HUES48 (cell line): ENCODE data around the gene THOC2.
A peak's percentile ranks its signal among the peaks of the same experiment; 100 is the strongest.
"Not testable (repeated sequence)": the region's sequence is repeated elsewhere in the genome, so short reads cannot be mapped to it uniquely, and the experiment has no call there.

ENCODE experiments used
- H3K27ac ChIP-seq: one replicate; pipeline ENCODE4 v1.7.0; 2013; ENCODE audit warnings: low read depth, low read length, inconsistent platforms
- H3K27me3 ChIP-seq: 2 replicates; pipeline ENCODE4 v1.6.1; 2013; ENCODE audit warnings: mild to moderate bottlenecking, low read length; ENCODE audit not compliant: control insufficient read depth, insufficient read depth
- H3K36me3 ChIP-seq: 2 replicates; pipeline ENCODE4 v1.6.1; 2013; ENCODE audit warnings: low read length; ENCODE audit not compliant: control insufficient read depth, insufficient read depth
- H3K4me1 ChIP-seq: 2 replicates; pipeline ENCODE4 v1.6.1; 2013; ENCODE audit warnings: mild to moderate bottlenecking, low read length; ENCODE audit not compliant: control insufficient read depth, insufficient read depth
- H3K4me3 ChIP-seq: 2 replicates; pipeline ENCODE4 v1.5.1; 2013; ENCODE audit warnings: mild to moderate bottlenecking, low read depth, low read length
- H3K9ac ChIP-seq: 2 replicates; pipeline ENCODE4 v1.6.1; 2013; ENCODE audit warnings: mild to moderate bottlenecking, low read depth, low read length, moderate library complexity
- H3K9me3 ChIP-seq: 2 replicates; pipeline ENCODE4 v1.6.1; 2013; ENCODE audit warnings: low read length; ENCODE audit not compliant: control insufficient read depth, insufficient read depth

THOC2 gene

DNA sequence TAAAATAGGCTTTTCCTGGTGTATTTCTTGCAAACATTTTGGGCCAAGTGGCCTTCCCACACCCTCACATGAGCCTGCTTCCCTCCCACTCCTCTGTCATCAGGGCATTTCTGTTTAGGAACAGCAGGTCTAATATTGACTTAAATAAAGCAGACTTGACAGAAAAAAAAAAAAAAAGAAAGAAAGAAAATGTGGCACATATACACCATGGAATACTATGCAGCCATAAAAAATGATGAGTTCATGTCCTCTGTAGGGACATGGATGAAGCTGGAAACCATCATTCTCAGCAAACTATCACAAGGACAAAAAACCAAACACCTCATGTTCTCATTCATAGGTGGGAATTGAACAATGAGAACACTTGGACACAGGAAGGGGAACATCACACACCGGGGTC, 2.3 kb upstream of the THOC2 start:
- H3K36me3 ChIP-seq, H3K4me1 ChIP-seq, H3K9me3 ChIP-seq, H3K4me3 ChIP-seq, H3K27ac ChIP-seq, H3K9ac ChIP-seq, H3K27me3 ChIP-seq: not testable (repeated sequence)

DNA sequence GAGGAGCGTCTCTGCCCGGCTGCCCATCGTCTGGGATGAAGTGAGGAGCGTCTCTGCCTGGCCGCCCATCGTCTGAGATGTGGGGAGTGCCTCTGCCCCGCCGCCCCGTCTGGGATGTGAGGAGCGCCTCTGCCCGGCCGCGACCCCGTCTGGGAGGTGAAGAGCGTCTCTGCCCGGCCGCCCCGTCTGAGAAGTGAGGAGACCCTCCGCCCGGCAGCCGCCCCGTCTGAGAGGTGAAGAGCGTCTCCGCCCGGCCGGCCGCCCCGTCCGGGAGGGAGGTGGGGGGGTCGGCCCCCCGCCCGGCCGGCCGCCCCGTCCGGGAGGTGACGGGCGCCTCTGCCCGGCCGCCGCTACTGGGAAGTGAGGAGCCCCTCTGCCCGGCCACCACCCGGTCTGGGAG, 1.2 kb upstream of the THOC2 start:
- H3K4me1 ChIP-seq, H3K36me3 ChIP-seq, H3K27ac ChIP-seq, H3K9ac ChIP-seq, H3K27me3 ChIP-seq, H3K9me3 ChIP-seq, H3K4me3 ChIP-seq: not testable (repeated sequence)

DNA sequence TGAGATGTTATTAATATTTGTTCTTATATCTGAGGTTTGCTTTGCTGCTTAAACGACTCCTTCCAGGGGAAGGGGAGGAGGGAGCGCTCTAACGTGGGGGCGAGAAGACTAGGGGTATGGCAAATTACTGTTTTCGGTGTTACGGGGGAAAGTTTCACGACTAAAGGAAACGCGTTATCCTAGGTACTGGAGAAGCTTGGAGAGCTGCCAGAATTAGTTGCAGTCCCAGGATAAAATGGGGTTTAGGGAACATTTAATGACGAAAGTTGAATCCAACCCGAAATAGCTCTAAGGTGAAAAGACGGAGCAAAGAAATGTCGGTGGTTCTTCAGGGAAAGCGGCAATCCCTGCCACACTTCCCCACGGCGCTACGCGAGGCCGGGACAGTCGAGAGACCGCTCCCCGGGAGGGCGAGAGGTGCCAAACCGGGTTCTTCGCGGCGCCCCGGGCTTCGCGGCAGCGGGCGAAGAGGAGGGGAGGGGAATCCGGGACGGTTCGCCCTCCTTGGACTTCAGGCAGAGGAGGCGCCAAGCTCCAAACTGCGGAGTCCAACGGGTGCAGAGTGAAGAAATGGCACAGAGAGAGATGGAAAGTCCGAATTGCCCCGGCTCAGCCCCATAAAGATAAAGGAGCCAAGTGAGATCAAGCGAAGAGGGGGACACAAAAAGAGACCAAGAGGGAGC, 724 bp downstream of the THOC2 start:
- peak overlapping the region; percentile 81 for H3K27ac ChIP-seq
- no peaks in the 10 kb centered on the region for H3K36me3 ChIP-seq
- H3K4me1 ChIP-seq: 0 out of 2 replicates have a peak, but pooled peaks cover 10% of the 10 kb centered on the region
- peak overlapping the region; percentile 86 for H3K9ac ChIP-seq
- no peaks in the 10 kb centered on the region for H3K27me3 ChIP-seq
- H3K4me3 ChIP-seq: peak overlapping the region; percentile 90
- no peaks in the 10 kb centered on the region for H3K9me3 ChIP-seq

DNA sequence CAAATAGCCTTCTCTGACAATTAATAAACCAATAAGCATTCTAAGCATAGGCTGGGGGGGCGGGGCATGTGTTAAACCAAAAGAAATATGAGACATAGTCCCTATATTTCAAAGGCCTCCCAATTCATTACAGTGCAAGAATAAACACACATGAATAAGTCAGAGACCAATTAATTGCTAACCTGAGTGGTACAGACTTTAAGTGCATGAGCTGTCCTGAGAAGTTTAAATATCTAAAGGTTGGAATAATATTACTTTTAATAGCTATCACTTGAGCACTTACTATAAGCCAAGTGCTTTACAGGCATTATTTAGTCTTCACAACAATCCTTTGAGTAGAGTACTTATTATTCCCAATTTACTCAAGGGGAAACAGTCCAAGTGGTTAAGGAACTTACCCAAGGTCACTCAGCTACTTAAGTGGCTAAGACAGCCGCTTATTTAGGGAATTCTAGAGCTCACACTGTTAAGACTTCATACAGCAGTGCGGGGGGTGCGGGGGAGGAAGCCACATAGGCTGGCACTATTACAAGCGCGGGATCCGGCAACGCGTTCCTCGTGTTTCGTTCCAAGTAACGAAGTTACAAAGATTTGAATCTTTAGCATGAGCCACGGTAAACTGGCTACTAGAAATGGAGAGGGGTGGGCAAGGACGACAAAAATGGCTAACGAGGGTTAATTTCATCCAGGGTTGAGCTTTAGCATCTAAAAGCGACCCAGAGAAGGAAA, 1.4 kb downstream of the THOC2 start:
- peak overlapping the region; percentile 90 for H3K4me3 ChIP-seq
- H3K27ac ChIP-seq: no peak overlapping the region
- 0 out of 2 replicates have a peak, but pooled peaks cover 10% of the 10 kb centered on the region for H3K4me1 ChIP-seq
- H3K27me3 ChIP-seq: no peaks in the 10 kb centered on the region
- no peaks in the 10 kb centered on the region for H3K36me3 ChIP-seq
- peak overlapping the region; percentile 86 for H3K9ac ChIP-seq
- no peaks in the 10 kb centered on the region for H3K9me3 ChIP-seq

DNA sequence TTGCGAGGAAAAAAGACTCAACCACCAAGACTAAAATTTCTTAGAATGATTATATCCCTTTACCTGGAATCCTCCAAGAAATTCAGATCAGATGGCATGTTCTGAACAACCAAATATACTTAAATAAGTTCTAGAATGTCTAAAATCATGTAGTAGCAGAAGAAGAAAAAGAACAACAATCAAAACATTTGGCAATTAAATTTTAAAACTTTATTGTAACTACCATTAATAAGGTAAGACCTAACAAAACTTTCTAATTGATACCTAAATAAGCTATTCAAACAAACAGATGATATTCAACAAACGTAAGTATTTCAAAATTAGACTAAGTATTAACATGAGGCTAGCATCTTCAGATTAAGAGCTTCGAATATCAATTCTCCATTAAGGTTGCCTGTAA, 4.3 kb downstream of the THOC2 start:
- Histone ChIP-seq H3K4me1 (0 out of 2 replicates have a peak, but pooled peaks cover 10% of the 10 kb centered on the region), H3K36me3 (no peaks in the 10 kb centered on the region), H3K9ac (no peak overlapping the region), H3K4me3 (no peak overlapping the region), H3K9me3 (no peaks in the 10 kb centered on the region), H3K27me3 (no peaks in the 10 kb centered on the region), H3K27ac (no peak overlapping the region)

DNA sequence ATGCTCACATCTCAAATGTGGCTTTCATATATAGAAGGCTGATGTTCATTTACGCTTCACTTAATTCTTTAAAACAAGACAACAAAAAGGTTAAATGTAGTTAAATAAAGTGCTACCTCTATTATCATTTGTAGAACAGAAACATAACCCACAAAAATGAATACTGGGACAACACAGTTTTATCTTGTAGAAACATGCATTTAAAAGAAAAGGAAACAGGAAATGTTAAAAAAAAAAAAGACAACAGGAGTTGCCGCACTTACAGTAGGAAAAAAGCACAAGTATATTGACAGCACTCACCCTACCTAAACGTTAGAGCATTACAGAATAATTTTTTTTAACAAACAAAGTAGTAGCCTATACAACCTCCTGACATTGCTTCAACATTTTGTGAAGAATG, 4.8 kb downstream of the THOC2 start:
- no peak overlapping the region for H3K4me3 ChIP-seq
- no peaks in the 10 kb centered on the region for H3K9me3 ChIP-seq

DNA sequence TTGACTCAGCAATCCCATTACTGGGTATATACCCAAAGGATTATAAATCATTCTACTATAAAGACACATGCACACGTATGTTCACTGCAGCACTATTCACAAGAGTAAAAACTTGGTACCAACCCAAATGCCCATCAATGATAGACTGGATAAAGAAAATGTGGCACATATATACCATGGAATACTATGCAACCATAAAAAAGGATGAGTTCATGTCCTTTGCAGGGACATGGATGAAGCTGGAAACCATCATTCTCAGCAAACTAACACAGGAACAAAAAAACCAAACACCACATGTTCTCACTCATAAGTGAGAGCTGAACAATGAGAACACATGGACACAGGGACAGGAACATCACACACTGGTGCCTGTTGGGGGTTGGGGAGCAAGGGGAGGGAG, 10.7 kb downstream of the THOC2 start:
- not testable (repeated sequence) for H3K27ac ChIP-seq, H3K27me3 ChIP-seq, H3K4me3 ChIP-seq, H3K36me3 ChIP-seq, H3K9me3 ChIP-seq, H3K4me1 ChIP-seq, H3K9ac ChIP-seq

More for the DNA sequence above, 4.8 kb downstream of the THOC2 start:
- H3K27me3 ChIP-seq: no peaks in the 10 kb centered on the region
- H3K9ac ChIP-seq: no peak overlapping the region
- H3K27ac ChIP-seq: no peak overlapping the region
- H3K36me3 ChIP-seq: no peaks in the 10 kb centered on the region
- H3K4me1 ChIP-seq: 0 out of 2 replicates have a peak, but pooled peaks cover 10% of the 10 kb centered on the region

DNA sequence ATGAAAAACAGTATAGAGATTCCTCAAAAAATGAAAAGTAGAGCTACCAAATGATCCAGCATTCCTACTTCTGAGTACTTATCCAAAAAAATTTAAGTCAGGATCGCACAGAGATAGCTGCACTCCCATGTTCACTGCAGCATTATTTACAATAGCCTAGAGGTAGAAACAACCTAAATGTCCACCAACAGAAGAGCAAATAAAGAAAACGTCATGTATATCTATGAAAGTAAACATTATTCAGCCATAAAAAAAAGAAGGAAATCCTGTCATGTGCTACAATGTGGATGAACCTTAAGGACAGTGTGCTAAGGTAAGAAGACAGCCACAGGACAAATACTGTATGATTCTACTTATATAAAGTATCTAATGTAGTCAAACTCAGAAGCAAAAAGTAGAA, 12.4 kb downstream of the THOC2 start:
- no peak overlapping the region for H3K4me3 ChIP-seq
- no peaks in the 10 kb centered on the region for H3K9me3 ChIP-seq
- no peaks in the 10 kb centered on the region for H3K36me3 ChIP-seq
- H3K27me3 ChIP-seq: no peaks in the 10 kb centered on the region
- no peak overlapping the region for H3K27ac ChIP-seq
- H3K4me1 ChIP-seq: no peaks in the 10 kb centered on the region
- no peak overlapping the region for H3K9ac ChIP-seq

DNA sequence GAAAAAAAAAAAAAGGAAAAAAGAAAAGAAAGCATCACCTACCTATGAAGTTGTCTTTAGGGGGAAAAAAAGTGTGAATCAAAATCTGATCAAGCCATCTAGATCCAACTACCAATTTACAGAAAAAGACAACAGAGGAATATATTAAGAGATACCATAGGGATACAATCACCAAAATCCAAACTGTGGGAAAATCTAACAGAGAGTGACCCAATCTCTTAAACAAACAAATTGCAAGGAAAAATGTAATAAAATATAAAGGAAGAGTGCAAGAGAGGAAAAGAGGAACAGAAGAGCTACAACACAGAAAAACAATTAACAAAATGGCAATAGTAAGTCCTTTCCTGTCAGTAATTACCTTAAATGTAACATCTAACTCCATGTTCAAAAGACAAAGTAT, 19.0 kb downstream of the THOC2 start:
- H3K9me3 ChIP-seq: no peaks in the 10 kb centered on the region
- H3K9ac ChIP-seq: no peak overlapping the region
- no peak overlapping the region for H3K27ac ChIP-seq
- H3K27me3 ChIP-seq: no peaks in the 10 kb centered on the region
- H3K4me1 ChIP-seq: no peaks in the 10 kb centered on the region
- no peaks in the 10 kb centered on the region for H3K36me3 ChIP-seq
- no peak overlapping the region for H3K4me3 ChIP-seq

DNA sequence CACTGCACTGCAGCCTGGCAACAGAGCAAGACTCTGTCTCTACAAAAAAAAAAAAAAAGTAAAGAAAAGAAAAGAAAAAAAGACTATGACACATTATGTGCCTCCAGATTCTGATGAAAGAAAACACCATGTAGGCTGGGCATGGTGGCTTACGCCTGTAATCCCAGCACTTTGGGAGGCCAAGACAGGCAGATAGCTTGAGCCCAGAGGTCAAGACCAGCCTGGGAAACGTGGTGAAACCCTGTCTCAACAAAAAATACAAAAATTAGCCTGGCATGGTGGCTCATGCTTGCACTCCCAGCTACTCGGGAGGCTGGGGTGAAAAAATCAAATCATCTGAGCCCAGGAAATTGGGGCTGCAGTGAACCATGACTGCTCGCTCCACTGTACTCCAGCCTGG, 19.4 kb downstream of the THOC2 start:
- Histone ChIP-seq H3K9ac (no peak overlapping the region), H3K4me3 (no peak overlapping the region), H3K4me1 (no peaks in the 10 kb centered on the region), H3K36me3 (no peaks in the 10 kb centered on the region), H3K9me3 (no peaks in the 10 kb centered on the region), H3K27me3 (no peaks in the 10 kb centered on the region), H3K27ac (no peak overlapping the region)

DNA sequence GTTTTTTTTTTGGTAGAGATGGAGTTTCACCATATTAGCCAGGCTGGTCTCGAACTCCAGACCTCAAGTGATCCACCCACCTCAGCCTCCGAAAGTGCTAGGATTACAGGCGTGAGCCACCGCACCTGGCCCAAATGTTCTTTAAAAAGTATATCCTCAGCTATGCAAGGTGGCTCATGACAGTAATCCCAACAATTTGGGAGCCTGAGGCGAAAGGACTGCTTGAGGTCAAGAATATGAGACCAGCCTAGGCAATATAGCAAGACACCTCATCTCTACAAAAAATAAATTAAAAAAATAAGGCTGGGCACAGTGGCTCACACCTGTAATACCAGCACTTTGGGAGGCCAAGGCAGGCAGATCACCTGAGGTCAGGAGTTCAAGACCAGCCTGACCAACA, 21.7 kb downstream of the THOC2 start:
- not testable (repeated sequence) for H3K9me3 ChIP-seq, H3K4me1 ChIP-seq, H3K4me3 ChIP-seq, H3K27ac ChIP-seq, H3K36me3 ChIP-seq, H3K9ac ChIP-seq, H3K27me3 ChIP-seq
